AG09319 (cell line): Measurements from ENCODE around the gene IQCN.

Experiments used
- DNase-seq: peaks from one replicate; pipeline ENCODE4 v3.0.0-alpha.2; 2010; ENCODE audit warnings: low read depth; ENCODE audit errors: extremely low read depth
- CTCF ChIP-seq: IDR thresholded peaks from 2 replicates; pipeline ENCODE4 v1.5.1; 2011; ENCODE audit warnings: low read depth, mild to moderate bottlenecking, inconsistent platforms, low read length, moderate library complexity

The IQCN gene

DNA sequence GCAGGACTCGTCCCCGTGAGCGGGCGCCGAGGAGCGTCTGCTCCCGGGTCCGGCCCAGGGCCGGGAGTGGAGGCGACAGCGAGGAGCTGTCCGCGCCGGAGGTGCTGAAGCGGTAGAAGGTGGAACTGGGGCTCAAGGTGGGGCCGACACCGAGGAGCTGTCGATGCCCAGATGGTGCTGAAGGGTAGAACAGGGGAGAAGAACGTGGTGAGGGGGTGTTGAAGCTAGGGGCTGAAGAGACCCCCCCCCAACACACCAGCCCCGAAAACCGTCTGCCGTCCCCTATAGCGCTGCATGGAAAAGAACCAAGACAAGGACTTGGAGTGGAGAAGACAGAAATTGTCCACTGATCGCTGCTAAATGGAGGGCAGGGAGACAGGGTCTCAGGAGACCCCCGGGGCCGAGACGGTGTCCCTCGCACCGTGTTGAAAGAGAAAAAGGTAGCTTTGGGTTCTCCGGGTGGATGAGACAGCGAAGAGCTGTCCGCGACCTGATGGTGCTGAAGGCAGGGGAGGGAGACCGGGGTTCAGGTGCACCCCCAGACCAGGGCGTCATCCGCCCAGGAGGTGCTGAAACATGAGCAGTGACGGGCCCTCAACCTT, 40.9 kb downstream of the IQCN start:
- no peak for TF ChIP-seq CTCF
- DNase-seq: no peak

DNA sequence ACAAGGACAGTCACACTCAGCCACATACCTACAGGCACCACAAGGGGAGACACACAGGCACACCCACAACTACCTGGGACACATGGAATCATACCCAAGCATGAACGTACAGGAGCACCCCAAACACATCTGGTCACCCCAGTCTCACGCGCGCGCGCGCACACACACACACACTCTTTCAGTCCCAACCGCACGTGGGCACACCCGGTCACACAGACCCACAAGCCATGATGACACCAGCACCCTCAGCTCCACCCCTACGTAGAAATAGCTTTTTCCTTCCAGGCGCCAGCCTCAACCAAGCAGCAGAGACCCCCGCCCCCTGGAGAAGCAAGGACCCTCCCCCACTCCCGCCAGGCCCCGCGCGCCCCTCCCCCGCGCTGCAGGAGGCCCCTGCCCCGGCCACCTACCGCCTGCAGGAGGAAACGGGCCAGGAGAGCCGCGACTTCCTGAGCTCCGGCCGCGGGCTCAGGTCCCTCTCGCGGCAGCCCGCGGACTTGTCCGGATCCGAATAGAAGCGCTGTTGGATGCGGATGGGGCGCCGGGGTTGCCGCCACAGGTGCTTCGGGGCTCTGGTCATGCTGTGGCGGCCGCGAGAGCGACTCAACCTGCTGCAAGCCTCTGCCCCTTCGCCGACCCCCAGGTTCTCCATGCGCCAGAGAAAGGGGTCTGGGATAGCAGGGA, 41.6 kb downstream of the IQCN start:
- DNase-seq: no peak
- no peak for TF ChIP-seq CTCF

GRCh38 chr19:18231775-18232174, 42.5 kb downstream of the IQCN start:
- no peak for TF ChIP-seq CTCF
- DNase-seq: no peak

DNA sequence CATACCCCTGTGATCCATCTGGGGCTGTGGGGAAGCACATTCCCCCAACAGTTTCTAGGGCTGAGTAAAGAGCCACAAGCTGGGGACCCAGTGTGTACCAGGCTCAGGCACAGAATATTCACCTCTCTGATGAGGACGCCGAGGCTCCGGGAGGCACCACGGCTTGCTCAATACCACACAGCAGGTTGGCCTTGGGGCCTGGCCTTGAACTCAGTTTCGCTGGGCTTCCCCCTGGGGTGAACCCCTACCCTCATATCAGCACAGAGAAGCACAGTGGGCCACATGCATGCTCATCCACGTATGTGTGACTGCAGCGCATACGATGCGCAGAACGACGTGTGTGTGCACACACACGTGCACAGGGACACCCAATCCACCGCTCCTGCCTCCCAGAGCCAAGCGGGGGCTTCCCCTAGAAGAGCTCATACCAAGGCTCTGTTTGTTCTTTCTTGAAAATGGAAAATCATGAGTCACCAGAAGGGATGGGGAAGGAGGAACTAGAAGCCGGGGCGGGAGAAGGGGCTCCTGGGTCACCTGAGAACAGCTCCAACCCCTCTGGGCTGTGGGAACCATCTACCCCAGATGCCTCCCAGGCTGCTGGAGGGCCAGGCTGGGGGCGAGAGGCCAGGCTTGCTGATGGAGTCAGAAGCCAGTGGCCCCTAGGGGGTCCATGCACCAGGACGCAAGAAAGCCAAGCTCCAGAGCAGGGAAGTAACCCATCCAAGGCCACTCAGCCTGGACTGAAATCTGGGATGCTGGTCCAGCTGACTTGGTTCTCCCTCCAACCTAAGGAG, 43.1 kb downstream of the IQCN start:
- DNase-seq: no peak
- TF ChIP-seq CTCF: no peak

DNA sequence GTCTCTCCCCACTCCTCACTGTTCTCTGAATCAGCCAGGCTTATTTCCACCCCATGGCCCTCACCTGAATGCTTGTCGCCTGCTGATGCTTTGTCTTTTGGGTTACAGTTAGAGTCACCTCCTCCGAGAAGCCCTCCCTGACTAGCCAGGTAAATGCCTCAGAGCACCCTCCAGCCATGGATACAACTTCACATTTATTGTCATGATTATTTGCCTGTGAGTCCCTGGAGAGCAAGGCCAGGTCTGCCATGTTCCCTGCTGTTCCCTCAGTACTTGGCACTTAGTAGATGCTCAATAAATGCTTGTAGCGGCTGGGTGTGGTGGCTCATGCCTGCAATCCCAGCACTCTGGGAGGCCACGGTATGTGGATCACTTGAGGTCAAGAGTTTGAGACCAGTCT, 44.3 kb downstream of the IQCN start:
- TF ChIP-seq CTCF: no peak
- no peak for DNase-seq

GRCh38 chr19:18229474-18229873, 44.8 kb downstream of the IQCN start:
- peak; percentile 42 for TF ChIP-seq CTCF
- DNase-seq: no peak

GRCh38 chr19:18227781-18228271, 46.4 kb downstream of the IQCN start:
- TF ChIP-seq CTCF: no peak

More at GRCh38 chr19:18227781-18228271, 46.4 kb downstream of the IQCN start:
- DNase-seq: no peak
